Loucy (cell line): Measurements from ENCODE around the gene ZFYVE1.

Source experiments
- CTCF ChIP-seq: fragments of 200-600 bp; sonication (generic); conservative IDR thresholded peaks from 2 replicates; pipeline ENCODE4 v1.5.1; 2014; ENCODE audit warnings: mild to moderate bottlenecking, antibody characterized with exemption, low read length
- EZH2phosphoT487 ChIP-seq: fragments of 200-600 bp; IDR thresholded peaks from 2 replicates; pipeline ENCODE4 v1.6.1; 2018; ENCODE audit warnings: antibody characterized with exemption, mild to moderate bottlenecking, moderate library complexity, borderline replicate concordance

- TF ChIP-seq CTCF (no peak), EZH2phosphoT487 (no peak)
Measured at GRCh38 chr14:72974661-72975060, 52.2 kb downstream of the ZFYVE1 start.
